Lung (tissue), 12 donors: Measurements from ENCODE around the gene SPECC1L. TPM values are rescaled to one million over a fixed set of nuclear protein-coding genes. Genes with fewer than 3 reads are reported as not detected.
A peak's percentile ranks its signal among the peaks of the same experiment; 100 is the strongest.

Experiments
- ATAC-seq: fragments of 200-7000 bp; cut with Tn5 transposase; one replicate; pipeline ENCODE4 v1.9.1; 2020; ENCODE audit warnings: moderate number of reproducible peaks; ENCODE audit not compliant: insufficient read depth, low FRiP score
- DNase-seq, 3 donors: peaks; one replicate each; pipeline ENCODE4 v3.0.0-alpha.2; 2013 to 2017
- H3K27ac ChIP-seq, 2 donors: one replicate each; pipeline ENCODE4 v1.5.1; 2013; ENCODE audit warnings: mild to moderate bottlenecking in 2 of 2, moderate library complexity in 2 of 2, control low read depth in 1 of 2, inconsistent platforms in 1 of 2, low read depth in 1 of 2, low read length in 1 of 2
- H3K27me3 ChIP-seq, 3 donors: one replicate each; pipeline ENCODE4 v1.5.1; 2013; ENCODE audit warnings: low read length in 2 of 3; ENCODE audit not compliant: control insufficient read depth in 3 of 3, insufficient read depth in 3 of 3
- H3K36me3 ChIP-seq, 4 donors: one replicate each; pipeline ENCODE4 v1.5.1; 2013; ENCODE audit warnings: low read length in 4 of 4, mild to moderate bottlenecking in 1 of 4, moderate library complexity in 1 of 4; ENCODE audit not compliant: control insufficient read depth in 4 of 4, insufficient read depth in 4 of 4
- H3K4me1 ChIP-seq, 5 donors: one replicate each; pipeline ENCODE4 v1.5.1; 2013; ENCODE audit warnings: low read length in 5 of 5, mild to moderate bottlenecking in 2 of 5, moderate library complexity in 1 of 5; ENCODE audit not compliant: control insufficient read depth in 5 of 5, insufficient read depth in 5 of 5
- H3K4me3 ChIP-seq: one replicate; pipeline ENCODE4 v1.5.1; 2013; ENCODE audit warnings: mild to moderate bottlenecking, control low read depth, moderate library complexity
- H3K9ac ChIP-seq, 2 donors: one replicate each; pipeline ENCODE4 v1.5.1; 2013; ENCODE audit warnings: low read length in 2 of 2, control low read depth in 1 of 2; ENCODE audit not compliant: insufficient read depth in 1 of 2
- H3K9me3 ChIP-seq, 4 donors: one replicate each; pipeline ENCODE4 v1.5.1; 2013; ENCODE audit warnings: low read length in 3 of 4, mild to moderate bottlenecking in 1 of 4, moderate library complexity in 1 of 4; ENCODE audit not compliant: control insufficient read depth in 4 of 4, insufficient read depth in 3 of 4
- CTCF ChIP-seq: IDR thresholded peaks from 2 replicates; pipeline ENCODE4 v1.5.1; 2012; ENCODE audit warnings: mild to moderate bottlenecking; ENCODE audit errors: control extremely low read depth, extremely low read depth
- WGBS, 2 donors: extraction: QIAGEN DNeasy Blood & Tissue Kit; methylation state at CpG; one replicate each; pipeline ENCODE4 v1.1.7; 2013; 5-methylcytosine and 5-hydroxymethylcytosine counted together
- polyA plus RNA-seq, 2 donors: library from polyadenylated mRNA; stranded (reverse); fragments of 200-250 nt; gene quantifications; one replicate each; pipeline ENCODE4 v1.2.1, GENCODE V29; 2013
- total RNA-seq, 2 donors: library from RNA; depleted of rRNA in 1 of 2; stranded (reverse); fragments of >200 nt in 1 of 2; gene quantifications; one replicate each; pipeline ENCODE4 v1.2.1, GENCODE V29; 2014 to 2021
- donor health status: control.
- donor health status: control.
- donor health status: Bipolar disorder and iron deficiency.
- donor health status: healthy.
- donor health status: DM: yes; HTN: yes; CAD: no.

The SPECC1L gene
- total and polyA plus RNA-seq, 4 donors, result 10.4 to 83.9 (median 37.8) TPM

- Histone ChIP-seq H3K9me3 (no peaks in the 10 kb centered on the region), H3K36me3 (peaks cover 8 to 35% (median 17%) of the 10 kb centered on the region in 4 donors), H3K4me1 (peaks cover 10 to 49% (median 30%) of the 10 kb centered on the region in 5 donors), H3K9ac (no peak overlapping the region), H3K4me3 (no peak overlapping the region), H3K27ac (no peak overlapping the region), H3K27me3 (no peaks in the 10 kb centered on the region)
- WGBS, 2 donors, result 64 to 75% methylated on average over 8 of the region's 8 CpGs
- TF ChIP-seq CTCF, result no peak
- DNase-seq (no peak), ATAC-seq (no peak)
These were observed 129.5 kb downstream of the SPECC1L start for GRCh38 chr22:24400034-24400725.

GRCh38 chr22:24400726-24401596, 130.3 kb downstream of the SPECC1L start:
- H3K36me3 ChIP-seq, result peaks cover 8 to 33% (median 17%) of the 10 kb centered on the region in 4 donors
- H3K9me3 ChIP-seq, result no peaks in the 10 kb centered on the region
- no peak for TF ChIP-seq CTCF
- H3K9ac ChIP-seq, result peak overlapping the region in 1 of 2 donors; percentile 29
- DNase-seq (peak in 1 of 3 donors; percentile 42), ATAC-seq (no peak)
- no peak overlapping the region for H3K4me3 ChIP-seq
- H3K27me3 ChIP-seq, result no peaks in the 10 kb centered on the region
- peak overlapping the region; percentile 68 to 82 for H3K27ac ChIP-seq
- peaks cover 10 to 52% (median 30%) of the 10 kb centered on the region in 5 donors for H3K4me1 ChIP-seq
- 40 to 54% methylated on average over 9 of the region's 9 CpGs for WGBS, 2 donors

GRCh38 chr22:24401931-24402367, 131.3 kb downstream of the SPECC1L start:
- 86 to 90% methylated on average over 5 of the region's 5 CpGs for WGBS, 2 donors
- Histone ChIP-seq H3K27me3 (no peaks in the 10 kb centered on the region), H3K4me3 (no peak overlapping the region), H3K9me3 (no peaks in the 10 kb centered on the region), H3K9ac (no peak overlapping the region), H3K36me3 (peaks cover 3 to 28% (median 17%) of the 10 kb centered on the region in 4 donors), H3K27ac (peak overlapping the region; percentile 78 to 82), H3K4me1 (peaks cover 10 to 62% (median 38%) of the 10 kb centered on the region in 5 donors)
- no peak for TF ChIP-seq CTCF
- ATAC-seq (no peak), DNase-seq (no peak)
